ENCODE data around the gene PCBP3.
"Not testable (repeated sequence)": the region's sequence is repeated elsewhere in the genome, so short reads cannot be mapped to it uniquely, and the experiment has no call there.

PCBP3 gene

GRCh38 chr21:45975020-45975666, 331.6 kb downstream of the PCBP3 start:
- H3K27me3 ChIP-seq (ENCODE audit: control insufficient read depth in 1 of 2, insufficient read depth in 2 of 2, low read length in 2 of 2): no peaks in the 10 kb centered on the region
- peak overlapping the region; percentile 73 to 84 for H3K9ac ChIP-seq (ENCODE audit: low read length in 2 of 2)
- peak overlapping the region; percentile 71 to 74 for H3K4me3 ChIP-seq (ENCODE audit: low read length in 2 of 2)
- H3K27ac ChIP-seq (ENCODE audit: low read length): peak overlapping the region; percentile 96
- H3K36me3 ChIP-seq (ENCODE audit: control insufficient read depth in 2 of 2, insufficient read depth in 2 of 2, low read length in 2 of 2): no peaks in the 10 kb centered on the region
- H3K4me1 ChIP-seq (ENCODE audit: control insufficient read depth, insufficient read depth, low read length): peaks cover 68% of the 10 kb centered on the region
- no peaks in the 10 kb centered on the region for H3K9me3 ChIP-seq (ENCODE audit: control insufficient read depth in 2 of 2, low read length in 2 of 2)

- not testable (repeated sequence) for H3K4me3 ChIP-seq (ENCODE audit: low read length in 2 of 2); H3K9me3 ChIP-seq (ENCODE audit: control insufficient read depth in 2 of 2, low read length in 2 of 2); H3K36me3 ChIP-seq (ENCODE audit: control insufficient read depth in 2 of 2, insufficient read depth in 2 of 2, low read length in 2 of 2); H3K27me3 ChIP-seq (ENCODE audit: control insufficient read depth in 1 of 2, insufficient read depth in 2 of 2, low read length in 2 of 2)
- H3K4me1 ChIP-seq (ENCODE audit: control insufficient read depth, insufficient read depth, low read length): peaks cover 68% of the 10 kb centered on the region
- peak overlapping the region in 1 of 2 donors; percentile 84 for H3K9ac ChIP-seq (ENCODE audit: low read length in 2 of 2)
- peak overlapping the region; percentile 96 for H3K27ac ChIP-seq (ENCODE audit: low read length)
Observed at GRCh38 chr21:45975667-45976409, 332.3 kb downstream of the PCBP3 start.

- peaks cover 62% of the 10 kb centered on the region for H3K4me1 ChIP-seq (ENCODE audit: control insufficient read depth, insufficient read depth, low read length)
- H3K36me3 ChIP-seq (ENCODE audit: control insufficient read depth in 2 of 2, insufficient read depth in 2 of 2, low read length in 2 of 2): no peaks in the 10 kb centered on the region
- no peak overlapping the region for H3K9ac ChIP-seq (ENCODE audit: low read length in 2 of 2)
- no peaks in the 10 kb centered on the region for H3K27me3 ChIP-seq (ENCODE audit: control insufficient read depth in 1 of 2, insufficient read depth in 2 of 2, low read length in 2 of 2)
- no peak overlapping the region for H3K4me3 ChIP-seq (ENCODE audit: low read length in 2 of 2)
- no peak overlapping the region for H3K27ac ChIP-seq (ENCODE audit: low read length)
- H3K9me3 ChIP-seq (ENCODE audit: control insufficient read depth in 2 of 2, low read length in 2 of 2): no peaks in the 10 kb centered on the region
Observed at GRCh38 chr21:45976701-45977311, 333.3 kb downstream of the PCBP3 start.

- Histone ChIP-seq H3K36me3 (ENCODE audit: control insufficient read depth in 2 of 2, insufficient read depth in 2 of 2, low read length in 2 of 2) (no peaks in the 10 kb centered on the region), H3K4me1 (ENCODE audit: control insufficient read depth, insufficient read depth, low read length) (peaks cover 56% of the 10 kb centered on the region), H3K27me3 (ENCODE audit: control insufficient read depth in 1 of 2, insufficient read depth in 2 of 2, low read length in 2 of 2) (no peaks in the 10 kb centered on the region), H3K27ac (ENCODE audit: low read length) (peak overlapping the region; percentile 71), H3K9me3 (ENCODE audit: control insufficient read depth in 2 of 2, low read length in 2 of 2) (no peaks in the 10 kb centered on the region), H3K4me3 (ENCODE audit: low read length in 2 of 2) (peak overlapping the region in 1 of 2 donors; percentile 29), H3K9ac (ENCODE audit: low read length in 2 of 2) (peak overlapping the region in 1 of 2 donors; percentile 28)
Observed at GRCh38 chr21:45977396-45977795, 333.9 kb downstream of the PCBP3 start.

GRCh38 chr21:45979141-45979631, 335.7 kb downstream of the PCBP3 start:
- peaks cover 54% of the 10 kb centered on the region for H3K4me1 ChIP-seq (ENCODE audit: control insufficient read depth, insufficient read depth, low read length)
- no peaks in the 10 kb centered on the region for H3K27me3 ChIP-seq (ENCODE audit: control insufficient read depth in 1 of 2, insufficient read depth in 2 of 2, low read length in 2 of 2)
- H3K36me3 ChIP-seq (ENCODE audit: control insufficient read depth in 2 of 2, insufficient read depth in 2 of 2, low read length in 2 of 2): peaks cover under 1 to 1% of the 10 kb centered on the region in 2 donors
- H3K4me3 ChIP-seq (ENCODE audit: low read length in 2 of 2): no peak overlapping the region
- no peaks in the 10 kb centered on the region for H3K9me3 ChIP-seq (ENCODE audit: control insufficient read depth in 2 of 2, low read length in 2 of 2)
- peak overlapping the region in 1 of 2 donors; percentile 21 for H3K9ac ChIP-seq (ENCODE audit: low read length in 2 of 2)
- H3K27ac ChIP-seq (ENCODE audit: low read length): peak overlapping the region; percentile 76

GRCh38 chr21:45979651-45980050, 336.1 kb downstream of the PCBP3 start:
- H3K27ac ChIP-seq (ENCODE audit: low read length): peak overlapping the region; percentile 92
- no peaks in the 10 kb centered on the region for H3K9me3 ChIP-seq (ENCODE audit: control insufficient read depth in 2 of 2, low read length in 2 of 2)
- no peak overlapping the region for H3K4me3 ChIP-seq (ENCODE audit: low read length in 2 of 2)
- no peaks in the 10 kb centered on the region for H3K27me3 ChIP-seq (ENCODE audit: control insufficient read depth in 1 of 2, insufficient read depth in 2 of 2, low read length in 2 of 2)
- peaks cover 54% of the 10 kb centered on the region for H3K4me1 ChIP-seq (ENCODE audit: control insufficient read depth, insufficient read depth, low read length)
- H3K9ac ChIP-seq (ENCODE audit: low read length in 2 of 2): peak overlapping the region in 1 of 2 donors; percentile 21
- peaks cover 3 to 6% of the 10 kb centered on the region in 2 donors for H3K36me3 ChIP-seq (ENCODE audit: control insufficient read depth in 2 of 2, insufficient read depth in 2 of 2, low read length in 2 of 2)

GRCh38 chr21:45980271-45980670, 336.7 kb downstream of the PCBP3 start:
- H3K4me3 ChIP-seq (ENCODE audit: low read length in 2 of 2): no peak overlapping the region
- H3K9ac ChIP-seq (ENCODE audit: low read length in 2 of 2): peak overlapping the region; percentile 85 to 98
- peak overlapping the region; percentile 92 for H3K27ac ChIP-seq (ENCODE audit: low read length)
- peaks cover 10 to 12% of the 10 kb centered on the region in 2 donors for H3K36me3 ChIP-seq (ENCODE audit: control insufficient read depth in 2 of 2, insufficient read depth in 2 of 2, low read length in 2 of 2)
- H3K9me3 ChIP-seq (ENCODE audit: control insufficient read depth in 2 of 2, low read length in 2 of 2): no peaks in the 10 kb centered on the region
- H3K4me1 ChIP-seq (ENCODE audit: control insufficient read depth, insufficient read depth, low read length): peaks cover 54% of the 10 kb centered on the region
- no peaks in the 10 kb centered on the region for H3K27me3 ChIP-seq (ENCODE audit: control insufficient read depth in 1 of 2, insufficient read depth in 2 of 2, low read length in 2 of 2)

GRCh38 chr21:45980697-45981096, 337.2 kb downstream of the PCBP3 start:
- Histone ChIP-seq H3K4me3 (ENCODE audit: low read length in 2 of 2) (peak overlapping the region; percentile 79 to 94), H3K9ac (ENCODE audit: low read length in 2 of 2) (peak overlapping the region; percentile 85 to 98), H3K4me1 (ENCODE audit: control insufficient read depth, insufficient read depth, low read length) (peaks cover 56% of the 10 kb centered on the region), H3K9me3 (ENCODE audit: control insufficient read depth in 2 of 2, low read length in 2 of 2) (no peaks in the 10 kb centered on the region), H3K27me3 (ENCODE audit: control insufficient read depth in 1 of 2, insufficient read depth in 2 of 2, low read length in 2 of 2) (no peaks in the 10 kb centered on the region), H3K36me3 (ENCODE audit: control insufficient read depth in 2 of 2, insufficient read depth in 2 of 2, low read length in 2 of 2) (peaks cover 14 to 16% of the 10 kb centered on the region in 2 donors), H3K27ac (ENCODE audit: low read length) (peak overlapping the region; percentile 92)

- Histone ChIP-seq H3K27me3 (ENCODE audit: control insufficient read depth in 1 of 2, insufficient read depth in 2 of 2, low read length in 2 of 2) (no peaks in the 10 kb centered on the region), H3K4me3 (ENCODE audit: low read length in 2 of 2) (peak within 1 kb of the TSS; percentile 92 to 94), H3K9me3 (ENCODE audit: control insufficient read depth in 2 of 2, low read length in 2 of 2) (no peaks in the 10 kb centered on the region), H3K4me1 (ENCODE audit: control insufficient read depth, insufficient read depth, low read length) (peaks cover 62% of the 10 kb centered on the region), H3K36me3 (ENCODE audit: control insufficient read depth in 2 of 2, insufficient read depth in 2 of 2, low read length in 2 of 2) (peaks cover 21 to 23% of the 10 kb centered on the region in 2 donors), H3K27ac (ENCODE audit: low read length) (peak within 1 kb of the TSS; percentile 92), H3K9ac (ENCODE audit: low read length in 2 of 2) (peak within 1 kb of the TSS; percentile 85 to 98)
Observed at GRCh38 chr21:45981151-45982091, 337.9 kb downstream of the PCBP3 start, which contains the start of gene COL6A1. Gene COL6A1, plus strand, starts transcription at chr21:45981770. Its CDS starts 81 bp downstream, at chr21:45981851.
